GM18951 (cell line): Measurements from ENCODE around the gene COPB1.
A peak's percentile ranks its signal among the peaks of the same experiment; 100 is the strongest.
"Not testable (repeated sequence)": the region's sequence is repeated elsewhere in the genome, so short reads cannot be mapped to it uniquely, and the experiment has no call there.

Experiments used
- POLR2A ChIP-seq: IDR thresholded peaks from 4 replicates; pipeline ENCODE4 v1.6.1; 2011; ENCODE audit warnings: mild to moderate bottlenecking; ENCODE audit not compliant: insufficient read length, insufficient read depth; ENCODE audit errors: extremely low read depth
- in situ Hi-C: fragments of 300-500 bp; cut with MboI; formaldehyde crosslinking; loops from one replicate; pipeline ENCODE4 v1.12.0; 2022; ENCODE audit warnings: low sequenced_read_pairs, mixed read lengths, inconsistent platforms; ENCODE audit not compliant: unreplicated experiment

The COPB1 gene

GRCh38 chr11:14499560-14500180 lies at the start of gene COPB1:
Gene COPB1 (minus strand): TSS chr11:14499811. CDS start chr11:14498928, 883 bp downstream.
- TF ChIP-seq POLR2A, result peak; percentile 95
- in situ Hi-C loops, result no loop called here

- in situ Hi-C loops, result loop anchor here (10.0 kb wide), 1 partner anchor 357 kb away; no protein-coding TSS in a partner anchor
- TF ChIP-seq POLR2A, result no peak
Measured at GRCh38 chr11:14547440-14547839, 47.8 kb upstream of the COPB1 start.

- in situ Hi-C loops, result loop anchor here (10.0 kb wide), 1 partner anchor 358 kb away; no protein-coding TSS in a partner anchor
- no peak for TF ChIP-seq POLR2A
Measured at GRCh38 chr11:14546672-14547071, 47.1 kb upstream of the COPB1 start.

- in situ Hi-C loops, result loop anchor here (10.0 kb wide), 1 partner anchor 360 kb away; no protein-coding TSS in a partner anchor
- TF ChIP-seq POLR2A, result no peak
Measured at GRCh38 chr11:14544611-14545010, 45.0 kb upstream of the COPB1 start.

- TF ChIP-seq POLR2A, result no peak
- in situ Hi-C loops, result loop anchor here (10.0 kb wide), 1 partner anchor 362 kb away; no protein-coding TSS in a partner anchor
Measured at GRCh38 chr11:14543260-14543659, 43.6 kb upstream of the COPB1 start.

DNA sequence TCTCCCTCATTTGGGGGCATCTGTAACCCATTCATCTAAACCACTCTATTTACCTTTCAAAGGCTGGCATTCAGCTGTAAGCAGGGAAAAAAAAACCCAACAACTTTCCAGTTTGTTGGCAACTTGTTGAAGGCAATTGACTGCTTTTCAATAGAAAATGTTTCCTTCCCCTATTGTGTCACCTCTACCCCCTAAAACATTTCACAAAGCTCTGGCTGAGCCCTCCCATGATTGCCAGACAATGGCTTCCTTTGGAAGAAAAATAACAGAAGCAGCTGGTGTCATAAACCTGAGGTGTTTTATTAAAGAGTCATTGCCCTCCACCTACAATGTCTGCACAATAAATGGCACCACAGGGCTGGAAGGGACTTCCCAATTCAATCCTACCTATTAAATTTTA lies 42.7 kb upstream of the COPB1 start:
- in situ Hi-C loops, result loop anchor here (10.0 kb wide), 1 partner anchor 362 kb away; no protein-coding TSS in a partner anchor
- no peak for TF ChIP-seq POLR2A

DNA sequence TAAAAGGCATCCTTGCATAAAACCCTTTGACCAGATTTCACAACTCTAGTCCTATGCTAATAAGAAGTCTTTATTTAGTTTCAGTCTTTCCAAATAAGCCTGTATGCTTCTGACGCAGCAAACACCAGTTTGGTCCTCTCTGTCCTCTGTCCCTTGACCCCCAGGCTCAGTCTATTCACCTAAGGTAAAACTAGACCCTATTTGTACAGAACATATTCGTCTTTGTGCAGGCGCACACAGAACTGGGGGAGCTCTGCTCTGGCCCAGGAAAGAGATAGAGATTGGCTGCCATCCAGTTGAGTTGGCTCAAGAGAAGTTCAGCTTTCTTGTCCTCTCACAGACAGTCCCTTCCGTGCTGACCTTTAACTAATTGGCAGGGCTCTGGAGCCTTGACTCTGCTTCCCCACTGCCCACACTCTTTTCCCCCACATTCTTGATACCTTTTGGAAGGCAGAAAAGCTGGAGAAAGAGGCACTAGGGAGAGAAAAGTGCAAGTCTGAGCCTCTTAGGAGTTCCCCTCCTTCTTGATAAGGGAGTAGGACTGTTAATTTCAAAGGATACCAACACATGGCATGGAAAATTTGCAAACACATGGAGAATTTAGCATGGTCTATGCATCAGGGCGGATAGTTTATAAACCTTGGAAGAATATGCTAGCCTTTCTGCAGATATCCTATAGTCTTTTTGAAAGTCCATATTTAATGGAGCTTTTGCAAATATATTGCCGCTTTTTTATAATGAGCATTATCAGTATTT lies 41.8 kb upstream of the COPB1 start:
- TF ChIP-seq POLR2A, result no peak
- in situ Hi-C loops, result loop anchor here (10.0 kb wide), 1 partner anchor 363 kb away; no protein-coding TSS in a partner anchor

- in situ Hi-C loops, result loop anchor here (10.0 kb wide), 1 partner anchor 365 kb away; no protein-coding TSS in a partner anchor
- no peak for TF ChIP-seq POLR2A
Measured at GRCh38 chr11:14539982-14540421, 40.4 kb upstream of the COPB1 start.

DNA sequence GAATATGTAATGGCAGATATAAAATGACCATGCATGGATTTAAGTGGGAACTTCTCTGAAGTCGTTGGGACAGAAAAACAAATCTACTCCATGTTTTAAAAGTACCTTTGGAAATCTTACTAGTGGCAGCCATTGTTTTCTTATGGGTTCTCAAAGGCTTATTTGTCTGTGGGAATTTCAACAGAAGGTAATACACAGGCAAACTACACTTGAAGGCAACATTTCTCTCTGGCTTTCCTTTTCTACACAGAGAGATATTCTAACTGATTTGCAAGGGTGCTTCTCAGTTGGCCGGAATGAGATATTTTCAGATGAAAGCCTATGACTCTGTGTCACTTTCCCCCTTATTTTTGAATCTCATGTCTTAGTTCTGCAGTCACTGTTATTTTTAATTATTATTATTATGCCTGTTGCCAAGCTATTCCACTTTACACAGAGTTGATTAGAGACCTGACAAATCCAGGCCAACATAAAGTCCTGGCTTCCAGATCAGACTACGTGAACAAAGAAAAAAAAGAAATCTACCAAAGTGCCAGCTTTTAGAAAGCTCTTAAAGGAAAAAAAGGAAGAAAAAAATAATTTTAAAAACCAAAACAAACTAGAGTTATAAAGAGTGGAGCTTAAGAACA lies 39.4 kb upstream of the COPB1 start:
- no peak for TF ChIP-seq POLR2A
- in situ Hi-C loops, result no loop called here

DNA sequence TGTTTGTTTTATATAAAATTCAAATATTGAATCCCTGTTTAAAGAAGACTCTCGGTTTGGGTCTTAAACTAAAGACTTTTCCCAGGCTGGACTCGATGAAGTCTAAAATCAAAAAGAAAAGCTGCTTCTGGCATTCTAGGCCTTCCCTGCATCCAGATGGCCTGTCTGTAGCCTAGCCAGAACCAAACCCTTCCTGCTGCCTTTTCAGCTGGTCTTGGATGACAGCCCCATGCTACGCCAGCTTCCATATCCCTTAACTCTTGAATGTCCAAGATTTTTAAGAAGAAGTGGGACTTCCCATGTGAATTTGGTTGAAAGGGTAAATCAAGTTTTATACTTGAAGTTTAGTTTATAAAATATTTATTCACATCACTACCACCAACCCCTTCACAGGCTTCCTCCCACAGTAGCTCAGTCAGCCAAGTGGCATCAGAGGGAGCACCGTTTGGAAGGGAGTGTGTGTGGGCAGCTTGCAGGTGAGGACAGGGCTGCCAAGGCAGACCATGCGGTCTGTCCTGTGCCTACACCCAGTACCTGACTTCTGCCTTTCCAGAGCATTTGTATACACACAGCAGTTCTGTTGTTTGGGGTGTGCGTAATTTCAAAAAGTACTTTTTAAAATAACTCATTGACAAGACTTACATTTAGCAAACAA lies 38.8 kb upstream of the COPB1 start:
- TF ChIP-seq POLR2A, result no peak
- in situ Hi-C loops, result no loop called here

- in situ Hi-C loops, result no loop called here
- no peak for TF ChIP-seq POLR2A
Measured at GRCh38 chr11:14537134-14537599, 37.6 kb upstream of the COPB1 start.

DNA sequence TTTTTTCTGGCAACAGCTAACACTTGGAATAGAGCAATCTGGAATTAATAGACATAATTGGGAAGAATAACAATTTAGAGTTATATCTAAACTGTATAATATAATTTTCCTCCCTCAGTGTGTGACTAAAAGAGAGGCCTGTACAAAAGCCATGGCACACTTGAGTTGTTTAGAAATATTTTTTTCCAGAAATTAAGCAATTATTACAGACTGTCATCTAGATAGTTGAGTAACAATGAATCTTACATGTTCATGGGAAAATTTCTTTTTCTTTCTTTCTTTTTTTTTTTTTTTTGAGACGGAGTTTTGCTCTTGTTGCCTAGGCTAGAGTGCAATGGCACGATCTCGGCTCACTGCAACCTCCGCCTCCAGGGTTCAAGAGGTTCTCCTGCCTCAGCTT lies 35.6 kb upstream of the COPB1 start:
- in situ Hi-C loops, result not testable (repeated sequence)

DNA sequence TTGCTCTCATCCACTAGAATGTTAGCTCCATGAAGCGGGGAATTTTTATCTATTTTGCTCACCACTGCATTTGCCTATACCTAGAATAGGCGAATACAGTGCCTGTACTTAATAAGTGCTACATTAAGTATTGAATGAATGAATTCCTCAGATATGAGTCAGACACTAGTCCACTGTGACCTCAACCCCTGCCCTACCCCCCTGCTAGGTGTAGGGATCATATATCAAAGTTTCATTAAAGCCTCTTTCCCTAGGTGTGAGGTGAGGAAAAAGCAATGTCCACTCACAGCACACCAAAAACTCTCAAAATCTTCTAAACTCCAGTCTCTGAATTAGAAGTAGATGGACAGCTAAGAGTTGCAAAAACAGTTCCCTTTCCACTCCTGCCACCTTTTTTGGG lies 30.3 kb upstream of the COPB1 start:
- no peak for TF ChIP-seq POLR2A
- in situ Hi-C loops, result no loop called here
